MM.1S (cell line): ENCODE data around the gene DIP2B.

ENCODE experiments used
- DNase-seq: peaks from one replicate; pipeline ENCODE4 v3.0.0-alpha.2; 2015
- H2AFZ ChIP-seq: fragments of 300-600 bp; sonication (generic); 2 replicates; pipeline ENCODE4 v1.6.0; 2016; ENCODE audit warnings: antibody characterized with exemption, low read length
- H3F3A ChIP-seq: fragments of 300-600 bp; sonication (generic); 2 replicates; pipeline ENCODE4 v1.6.1; 2016; ENCODE audit warnings: mild to moderate bottlenecking, antibody characterized with exemption, low read length, moderate library complexity, mixed read lengths; ENCODE audit not compliant: insufficient read depth
- H3K27ac ChIP-seq: fragments of 300-600 bp; sonication (generic); 2 replicates; pipeline ENCODE4 v1.5.1; 2016; ENCODE audit warnings: mild to moderate bottlenecking, low read length
- H3K27me3 ChIP-seq: fragments of 300-600 bp; sonication (generic); replicated peaks from 2 replicates; pipeline ENCODE4 v1.6.0; 2016; ENCODE audit warnings: low read length; ENCODE audit not compliant: insufficient read depth
- H3K36me3 ChIP-seq: fragments of 300-600 bp; sonication (generic); replicated peaks from 2 replicates; pipeline ENCODE4 v1.6.1; 2016; ENCODE audit warnings: mild to moderate bottlenecking, low read length, mixed read lengths; ENCODE audit not compliant: insufficient read depth
- H3K4me1 ChIP-seq: fragments of 300-600 bp; sonication (generic); 2 replicates; pipeline ENCODE4 v1.6.1; 2016; ENCODE audit warnings: low read length, mixed read lengths
- H3K4me2 ChIP-seq: fragments of 300-600 bp; sonication (generic); 2 replicates; pipeline ENCODE4 v1.6.0; 2016; ENCODE audit warnings: low read depth, low read length
- H3K4me3 ChIP-seq: fragments of 300-600 bp; sonication (generic); 2 replicates; pipeline ENCODE4 v1.5.1; 2016; ENCODE audit warnings: low read length, mixed read lengths
- H3K79me2 ChIP-seq: fragments of 300-600 bp; sonication (generic); 2 replicates; pipeline ENCODE4 v1.6.1; 2016; ENCODE audit warnings: mixed run types, low read length, mixed read lengths
- H3K9ac ChIP-seq: fragments of 300-600 bp; sonication (generic); 2 replicates; pipeline ENCODE4 v1.6.1; 2016; ENCODE audit warnings: low read length, mixed read lengths
- H3K9me2 ChIP-seq: fragments of 300-600 bp; sonication (generic); replicated peaks from 2 replicates; pipeline ENCODE4 v1.6.1; 2016; ENCODE audit warnings: mild to moderate bottlenecking, low read length, mixed read lengths; ENCODE audit not compliant: insufficient read depth
- H3K9me3 ChIP-seq: fragments of 300-600 bp; sonication (generic); replicated peaks from 2 replicates; pipeline ENCODE4 v1.6.1; 2016; ENCODE audit warnings: mild to moderate bottlenecking, low read length, mixed read lengths; ENCODE audit not compliant: insufficient read depth
- H4K20me1 ChIP-seq: fragments of 300-600 bp; sonication (generic); 2 replicates; pipeline ENCODE4 v1.6.1; 2016; ENCODE audit warnings: mild to moderate bottlenecking, low read length, moderate library complexity, mixed read lengths; ENCODE audit not compliant: insufficient read depth
- EZH2 ChIP-seq: fragments of 300-600 bp; sonication (generic); optimal IDR thresholded peaks from 2 replicates; pipeline ENCODE3; 2017; ENCODE audit warnings: low read depth, mild to moderate bottlenecking, antibody characterized with exemption, low read length, mixed read lengths
- EZH2phosphoT487 ChIP-seq: fragments of 300-600 bp; sonication (generic); IDR thresholded peaks from 2 replicates; pipeline ENCODE4 v1.6.1; 2018; ENCODE audit warnings: antibody characterized with exemption, low read length
- TF ChIP-seq, protein P1 (sequence below): fragments of 300-600 bp; sonication (generic); IDR thresholded peaks from 2 replicates; pipeline ENCODE4 v1.5.1; 2016; ENCODE audit warnings: antibody characterized with exemption, low read length, mixed read lengths

Gene DIP2B

DNA sequence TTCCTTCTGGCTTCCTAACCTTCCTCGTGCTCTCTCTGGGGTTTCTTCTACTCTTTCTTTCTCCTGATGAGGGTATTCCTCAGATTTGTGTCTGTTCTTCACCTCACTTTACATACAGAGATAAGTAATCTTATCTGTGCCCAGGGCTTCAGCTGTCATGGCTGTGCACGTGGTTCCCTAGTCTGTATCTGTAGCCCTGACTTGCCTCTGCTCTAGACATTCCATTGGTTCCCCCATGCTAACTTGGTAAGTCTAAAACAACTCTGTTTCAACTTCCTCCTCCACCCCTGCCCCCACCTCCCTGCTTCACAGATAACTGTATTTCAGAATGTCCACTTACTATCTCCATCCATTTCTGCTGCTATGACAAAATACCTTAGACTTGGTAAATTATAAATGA, 10.8 kb downstream of the DIP2B start:
- Histone ChIP-seq H3K79me2 (peaks cover 72% of the 10 kb centered on the region), H3K4me3 (no peak overlapping the region), H3K27ac (no peak overlapping the region), H3K9ac (no peak overlapping the region), H3F3A (peaks cover 18% of the 10 kb centered on the region), H4K20me1 (no peaks in the 10 kb centered on the region; the same call in 1 of the 2 replicates), H3K4me2 (no peak overlapping the region), H3K9me2 (no peaks in the 10 kb centered on the region), H3K36me3 (no peaks in the 10 kb centered on the region), H3K9me3 (no peaks in the 10 kb centered on the region), H3K27me3 (no peaks in the 10 kb centered on the region), H2AFZ (no peak overlapping the region), H3K4me1 (peaks cover 37% of the 10 kb centered on the region)
- no peak for DNase-seq
- TF ChIP-seq, protein P1, sequence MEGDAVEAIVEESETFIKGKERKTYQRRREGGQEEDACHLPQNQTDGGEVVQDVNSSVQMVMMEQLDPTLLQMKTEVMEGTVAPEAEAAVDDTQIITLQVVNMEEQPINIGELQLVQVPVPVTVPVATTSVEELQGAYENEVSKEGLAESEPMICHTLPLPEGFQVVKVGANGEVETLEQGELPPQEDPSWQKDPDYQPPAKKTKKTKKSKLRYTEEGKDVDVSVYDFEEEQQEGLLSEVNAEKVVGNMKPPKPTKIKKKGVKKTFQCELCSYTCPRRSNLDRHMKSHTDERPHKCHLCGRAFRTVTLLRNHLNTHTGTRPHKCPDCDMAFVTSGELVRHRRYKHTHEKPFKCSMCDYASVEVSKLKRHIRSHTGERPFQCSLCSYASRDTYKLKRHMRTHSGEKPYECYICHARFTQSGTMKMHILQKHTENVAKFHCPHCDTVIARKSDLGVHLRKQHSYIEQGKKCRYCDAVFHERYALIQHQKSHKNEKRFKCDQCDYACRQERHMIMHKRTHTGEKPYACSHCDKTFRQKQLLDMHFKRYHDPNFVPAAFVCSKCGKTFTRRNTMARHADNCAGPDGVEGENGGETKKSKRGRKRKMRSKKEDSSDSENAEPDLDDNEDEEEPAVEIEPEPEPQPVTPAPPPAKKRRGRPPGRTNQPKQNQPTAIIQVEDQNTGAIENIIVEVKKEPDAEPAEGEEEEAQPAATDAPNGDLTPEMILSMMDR, result no peak
- TF ChIP-seq EZH2 (no peak), EZH2phosphoT487 (no peak)

DNA sequence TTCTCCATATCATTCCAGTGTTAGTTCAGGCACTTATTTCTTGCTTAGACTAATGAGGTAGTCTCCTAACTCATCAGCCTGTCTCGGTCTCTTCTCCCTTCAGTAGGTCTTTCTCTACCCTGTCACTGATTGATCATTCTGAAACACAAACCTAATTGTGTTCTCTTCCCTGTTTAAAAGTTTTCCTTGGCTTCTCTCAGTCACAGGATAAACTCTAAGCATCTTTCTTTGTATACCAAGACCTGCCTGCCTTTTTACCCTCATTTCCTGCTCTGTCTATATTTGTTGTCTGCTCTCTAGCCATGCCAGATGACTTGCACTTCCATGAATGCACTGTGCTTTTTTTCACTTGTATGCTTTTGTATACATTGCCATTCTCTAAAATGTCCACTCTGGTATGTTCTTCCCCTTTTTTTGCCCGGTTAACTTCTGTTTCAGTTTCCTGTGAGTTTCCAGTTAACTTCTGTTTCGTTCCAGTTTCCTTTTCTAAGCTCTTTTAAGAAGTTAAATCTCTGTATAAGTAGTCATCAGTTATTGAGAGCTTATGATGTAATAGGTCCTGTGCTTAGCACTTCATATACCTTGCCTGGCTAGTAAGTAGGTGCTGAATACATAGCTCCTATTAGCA, 12.8 kb downstream of the DIP2B start:
- H3K27ac ChIP-seq, result peak overlapping the region; percentile 71; the same call in 1 of the 2 replicates
- H3K79me2 ChIP-seq, result peaks cover 76% of the 10 kb centered on the region
- 0 out of 2 replicates have a peak overlapping the region, but pooled peaks have one; percentile 28 for H3K4me3 ChIP-seq
- peaks cover 21% of the 10 kb centered on the region for H3F3A ChIP-seq
- H3K36me3 ChIP-seq, result no peaks in the 10 kb centered on the region; the same call in 1 of the 2 replicates
- peak overlapping the region; percentile 22; the same call in 1 of the 2 replicates for H2AFZ ChIP-seq
- peak; percentile 54 for DNase-seq
- H3K4me1 ChIP-seq, result peaks cover 41% of the 10 kb centered on the region
- TF ChIP-seq EZH2 (no peak), EZH2phosphoT487 (no peak)
- TF ChIP-seq, protein P1, result no peak
- H4K20me1 ChIP-seq, result no peaks in the 10 kb centered on the region; the same call in 1 of the 2 replicates
- H3K9me2 ChIP-seq, result no peaks in the 10 kb centered on the region
- peak overlapping the region; percentile 14; the same call in 1 of the 2 replicates for H3K9ac ChIP-seq
- H3K27me3 ChIP-seq, result no peaks in the 10 kb centered on the region
- peak overlapping the region; percentile 58 for H3K4me2 ChIP-seq
- H3K9me3 ChIP-seq, result no peaks in the 10 kb centered on the region

DNA sequence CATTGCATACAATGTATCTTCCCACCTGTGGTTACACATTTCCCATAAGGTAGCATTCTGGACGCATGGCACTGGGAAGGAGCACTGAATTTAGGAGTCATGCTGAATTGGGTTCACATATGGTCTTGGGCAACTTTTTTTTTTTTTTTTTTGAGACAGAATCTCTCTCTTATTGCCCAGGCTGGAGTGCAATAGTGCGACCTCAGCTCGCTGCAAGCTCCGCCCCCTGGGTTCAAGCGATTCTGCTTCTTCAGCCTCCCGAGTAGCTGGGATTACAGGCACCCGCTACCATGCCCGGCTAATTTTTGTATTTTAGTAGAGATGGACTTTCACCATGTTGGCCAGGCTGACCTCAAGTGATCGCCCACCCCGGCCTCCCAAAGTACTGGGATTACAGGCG, 13.3 kb downstream of the DIP2B start:
- H3K79me2 ChIP-seq, result peaks cover 72% of the 10 kb centered on the region
- H3K4me2 ChIP-seq, result peak overlapping the region; percentile 58
- H3K4me1 ChIP-seq, result peaks cover 41% of the 10 kb centered on the region
- H3K4me3 ChIP-seq, result no peak overlapping the region
- H3K9ac ChIP-seq, result no peak overlapping the region
- no peak for TF ChIP-seq EZH2phosphoT487
- TF ChIP-seq EZH2, result no peak
- TF ChIP-seq, protein P1, result no peak
- no peaks in the 10 kb centered on the region; the same call in 1 of the 2 replicates for H4K20me1 ChIP-seq
- no peak overlapping the region for H2AFZ ChIP-seq
- H3K27ac ChIP-seq, result peak overlapping the region; percentile 71; the same call in 1 of the 2 replicates
- no peaks in the 10 kb centered on the region; the same call in 1 of the 2 replicates for H3K36me3 ChIP-seq
- no peaks in the 10 kb centered on the region for H3K9me2 ChIP-seq
- H3K27me3 ChIP-seq, result no peaks in the 10 kb centered on the region
- no peak for DNase-seq
- peaks cover 21% of the 10 kb centered on the region for H3F3A ChIP-seq
- H3K9me3 ChIP-seq, result no peaks in the 10 kb centered on the region
